H1 (cell line): ENCODE measurements around the gene PPARA. TPM values are rescaled to one million over a fixed set of nuclear protein-coding genes. Genes with fewer than 3 reads are reported as not detected.

Experiments
- CTCF ChIA-PET: fragments of 300-600 bp; sonication (Branson Sonifier 250); formaldehyde crosslinking; loops from one replicate; lab custom pipeline; 2021; ENCODE audit not compliant: partially characterized antibody; lab: Charles Lee
- POLR2A ChIA-PET: fragments of 300-600 bp; sonication (Branson Sonifier 250); formaldehyde crosslinking; loops from one replicate; lab custom pipeline; 2021; ENCODE audit warnings: inconsistent platforms; ENCODE audit not compliant: partially characterized antibody; lab: Charles Lee
- DNase-seq, 2 experiments: peaks; one replicate each; pipeline versions ENCODE4 v3.0.0 to v3.0.0-alpha.2; 2010 to 2022; ENCODE audit warnings: low spot score in 2 of 2, low read depth in 1 of 2, mixed read lengths in 1 of 2
- FAIRE-seq: peaks from 2 replicates; lab custom pipeline; 2011; peaks lifted over from hg19 to GRCh38; lab: Jason Lieb, UNC
- H2AFZ ChIP-seq: 2 replicates; pipeline ENCODE4 v1.8.1; 2012; ENCODE audit warnings: low read length, inconsistent platforms
- H2AK5ac ChIP-seq: 2 replicates; pipeline ENCODE4 v1.6.1; 2013; ENCODE audit warnings: low read depth, low read length
- H2BK120ac ChIP-seq: replicated peaks from 2 replicates; pipeline ENCODE3; 2013; ENCODE audit warnings: low read depth, low read length, inconsistent platforms
- H2BK12ac ChIP-seq: 2 replicates; pipeline ENCODE4 v1.6.1; 2013; ENCODE audit warnings: low read depth, low read length
- H2BK15ac ChIP-seq: 2 replicates; pipeline ENCODE4 v1.6.1; 2013; ENCODE audit warnings: low read length
- H2BK20ac ChIP-seq: 2 replicates; pipeline ENCODE4 v1.6.1; 2013; ENCODE audit warnings: low read length
- H2BK5ac ChIP-seq: 2 replicates; pipeline ENCODE4 v1.6.1; 2013; ENCODE audit warnings: low read depth, low read length
- H3K14ac ChIP-seq: 2 replicates; pipeline ENCODE4 v1.6.1; 2013; ENCODE audit warnings: inconsistent platforms; ENCODE audit not compliant: insufficient read length
- H3K18ac ChIP-seq: 2 replicates; pipeline ENCODE4 v1.6.1; 2013; ENCODE audit warnings: low read length; ENCODE audit errors: extremely low read depth
- H3K23ac ChIP-seq: 2 replicates; pipeline ENCODE4 v1.6.1; 2013; ENCODE audit warnings: inconsistent platforms; ENCODE audit not compliant: insufficient read length
- H3K23me2 ChIP-seq: 2 replicates; pipeline ENCODE4 v1.6.1; 2013; ENCODE audit warnings: low read depth, low read length
- H3K27ac ChIP-seq: 2 replicates; pipeline ENCODE4 v1.6.1; 2011; ENCODE audit warnings: low read depth, low read length, inconsistent platforms
- H3K27me3 ChIP-seq, 4 experiments: replicated peaks in 1 of 4; 1 replicate in 1 of 4; 2 replicates in 3 of 4; pipeline versions ENCODE4 v1.6.1 to v1.8.1; 2011 to 2013; ENCODE audit warnings: low read length in 3 of 4, mild to moderate bottlenecking in 3 of 4, inconsistent platforms in 2 of 4, mixed read lengths in 2 of 4, moderate library complexity in 1 of 4; ENCODE audit not compliant: control insufficient read depth in 3 of 4, insufficient read depth in 3 of 4; ENCODE audit errors: extremely low read depth in 1 of 4
- H3K36me3 ChIP-seq, 4 experiments: 2 replicates each; pipeline versions ENCODE4 v1.6.1 to v1.8.1; 2011 to 2013; ENCODE audit warnings: mild to moderate bottlenecking in 4 of 4, low read length in 3 of 4, moderate library complexity in 2 of 4, control low read depth in 1 of 4, inconsistent platforms in 1 of 4; ENCODE audit not compliant: insufficient read depth in 4 of 4, control insufficient read depth in 2 of 4
- H3K4ac ChIP-seq: replicated peaks from 2 replicates; pipeline ENCODE3; 2013; ENCODE audit warnings: low read length, low read depth, mixed read lengths, inconsistent platforms; ENCODE audit not compliant: insufficient read length
- H3K4me1 ChIP-seq, 4 experiments: replicated peaks in 1 of 4; 1 replicate in 1 of 4; 2 replicates in 3 of 4; pipeline versions ENCODE4 v1.6.1 to v1.8.1; 2011 to 2013; ENCODE audit warnings: low read length in 3 of 4, inconsistent platforms in 2 of 4, mixed read lengths in 1 of 4; ENCODE audit not compliant: insufficient read depth in 4 of 4, control insufficient read depth in 3 of 4
- H3K4me2 ChIP-seq, 2 experiments: 2 replicates each; pipeline versions ENCODE4 v1.6.1 to v1.8.1; 2011 to 2013; ENCODE audit warnings: low read depth in 2 of 2, low read length in 2 of 2, control low read depth in 1 of 2, inconsistent platforms in 1 of 2, mild to moderate bottlenecking in 1 of 2; ENCODE audit not compliant: insufficient read depth in 1 of 2
- H3K4me3 ChIP-seq, 4 experiments: fragments of 200-600, 300-600 bp in 1 of 4; sonication (generic), shearing (Covaris generic), sonication (Bioruptor Twin) in 1 of 4; 2 replicates each; pipeline versions ENCODE4 v1.5.1 to v1.8.1; 2011 to 2016; ENCODE audit warnings: low read length in 4 of 4, low read depth in 3 of 4, control low read depth in 2 of 4, inconsistent platforms in 2 of 4, mild to moderate bottlenecking in 2 of 4, mixed read lengths in 1 of 4, moderate library complexity in 1 of 4; ENCODE audit not compliant: insufficient read depth in 2 of 4; ENCODE audit errors: extremely low read depth in 1 of 4
- H3K56ac ChIP-seq: replicated peaks from 2 replicates; pipeline ENCODE3; 2013; ENCODE audit warnings: low read depth, mild to moderate bottlenecking, mixed read lengths, low read length, inconsistent platforms; ENCODE audit not compliant: insufficient read length
- H3K79me1 ChIP-seq: 2 replicates; pipeline ENCODE4 v1.6.1; 2013; ENCODE audit warnings: low read depth, low read length, control low read depth
- H3K79me2 ChIP-seq, 2 experiments: 2 replicates each; pipeline versions ENCODE4 v1.6.1 to v1.8.1; 2012 to 2013; ENCODE audit warnings: low read length in 2 of 2, mild to moderate bottlenecking in 2 of 2, inconsistent platforms in 1 of 2; ENCODE audit not compliant: insufficient read depth in 2 of 2, control insufficient read depth in 1 of 2
- H3K9ac ChIP-seq, 4 experiments: replicated peaks in 1 of 4; 1 replicate in 1 of 4; 2 replicates in 3 of 4; pipeline versions ENCODE4 v1.6.1 to v1.8.1; 2011 to 2013; ENCODE audit warnings: low read depth in 3 of 4, low read length in 3 of 4, control low read depth in 2 of 4, mild to moderate bottlenecking in 2 of 4, moderate library complexity in 2 of 4, inconsistent platforms in 1 of 4; ENCODE audit errors: extremely low read depth in 1 of 4
- H3K9me3 ChIP-seq, 2 experiments: 2 replicates each; pipeline versions ENCODE4 v1.6.1 to v1.8.1; 2012 to 2013; ENCODE audit warnings: mild to moderate bottlenecking in 2 of 2, moderate library complexity in 2 of 2, control low read depth in 1 of 2, inconsistent platforms in 1 of 2, low read depth in 1 of 2, low read length in 1 of 2, mixed read lengths in 1 of 2; ENCODE audit not compliant: insufficient read depth in 2 of 2
- H4K20me1 ChIP-seq, 2 experiments: replicated peaks in 1 of 2; 2 replicates each; pipeline versions ENCODE3 to v1.8.1; 2011 to 2013; ENCODE audit warnings: inconsistent platforms in 2 of 2, low read length in 2 of 2, mild to moderate bottlenecking in 1 of 2; ENCODE audit not compliant: insufficient read depth in 2 of 2, control insufficient read depth in 1 of 2
- H4K5ac ChIP-seq: 2 replicates; pipeline ENCODE4 v1.6.1; 2013; ENCODE audit warnings: low read length, low read depth, mixed read lengths, inconsistent platforms; ENCODE audit not compliant: insufficient read length
- H4K8ac ChIP-seq: 2 replicates; pipeline ENCODE4 v1.8.0; 2013; ENCODE audit warnings: mild to moderate bottlenecking, moderate library complexity, low read length, inconsistent platforms; ENCODE audit not compliant: insufficient read depth; ENCODE audit errors: extremely low read depth
- H4K91ac ChIP-seq: replicated peaks from 2 replicates; pipeline ENCODE3; 2013; ENCODE audit warnings: low read length, mixed read lengths, inconsistent platforms; ENCODE audit not compliant: insufficient read length
- BACH1 ChIP-seq: IDR thresholded peaks from 2 replicates; pipeline ENCODE4 v1.6.1; 2012; ENCODE audit warnings: low read length, improper control_type of control experiment
- BCL11A ChIP-seq, 2 experiments: IDR thresholded peaks; one replicate each; pipeline ENCODE4 v1.6.1; 2011; ENCODE audit warnings: low read depth in 2 of 2, low read length in 2 of 2, mild to moderate bottlenecking in 2 of 2
- FOSL1 ChIP-seq: IDR thresholded peaks from 2 replicates; pipeline ENCODE4 v1.6.1; 2011; ENCODE audit warnings: mild to moderate bottlenecking, low read depth, low read length, moderate library complexity; ENCODE audit not compliant: insufficient read depth
- GTF2F1 ChIP-seq: IDR thresholded peaks from 2 replicates; pipeline ENCODE4 v1.6.1; 2012; ENCODE audit warnings: low read depth, low read length, improper control_type of control experiment, borderline replicate concordance
- HDAC6 ChIP-seq: IDR thresholded peaks from one replicate; pipeline ENCODE4 v1.7.1; 2012; ENCODE audit warnings: low read depth, mild to moderate bottlenecking, inconsistent platforms, low read length, moderate library complexity
- KDM5A ChIP-seq: fragments of 200-600 bp; IDR thresholded peaks from 2 replicates; pipeline ENCODE4 v1.7.1; 2012; ENCODE audit warnings: mild to moderate bottlenecking, low read length, inconsistent platforms, mixed read lengths
- MAX ChIP-seq: IDR thresholded peaks from 2 replicates; pipeline ENCODE4 v1.6.1; 2012; ENCODE audit warnings: inconsistent platforms
- RFX5 ChIP-seq: IDR thresholded peaks from 2 replicates; pipeline ENCODE4 v1.6.1; 2011; ENCODE audit warnings: low read depth, low read length, improper control_type of control experiment, borderline replicate concordance
- SAP30 ChIP-seq: fragments of 300-600 bp; sonication (generic); IDR thresholded peaks from 2 replicates; pipeline ENCODE4 v1.7.1; 2012; ENCODE audit warnings: low read length, moderate library complexity, mild to moderate bottlenecking, inconsistent platforms; ENCODE audit not compliant: insufficient read depth, insufficient replicate concordance
- TAF1 ChIP-seq: IDR thresholded peaks from 2 replicates; pipeline ENCODE4 v1.6.1; 2011; ENCODE audit warnings: mild to moderate bottlenecking, low read depth, low read length
- TAF7 ChIP-seq: optimal IDR thresholded peaks from 2 replicates; pipeline ENCODE3; 2011; ENCODE audit warnings: low read depth, mild to moderate bottlenecking, inconsistent platforms, low read length, moderate library complexity, borderline replicate concordance
- YY1 ChIP-seq: IDR thresholded peaks from 2 replicates; pipeline ENCODE4 v1.6.1; 2011; ENCODE audit warnings: low read depth, mild to moderate bottlenecking, low read length
- WGBS, 2 experiments: shearing (Covaris generic) in 1 of 2; methylation state at CpG; one replicate each; pipeline versions ENCODE4 v1.1.6 to v1.1.7; 2013 to 2015; ENCODE audit warnings: low lambda C conversion rate in 2 of 2, mixed read lengths in 2 of 2, inconsistent platforms in 1 of 2, low coverage in 1 of 2, missing lambda C conversion rate in 1 of 2; ENCODE audit not compliant: insufficient replicate concordance in 2 of 2, insufficient coverage in 1 of 2, insufficient read length in 1 of 2; ENCODE audit errors: extremely low coverage in 1 of 2, missing lambda C conversion rate in 1 of 2; 5-methylcytosine and 5-hydroxymethylcytosine counted together
- polyA plus RNA-seq, 7 experiments: library from polyadenylated mRNA; depleted of rRNA in 3 of 7; stranded (reverse) in 5 of 7; unstranded in 2 of 7; fragments of >200 nt in 5 of 7; fragments of 200-250 nt in 2 of 7; gene quantifications; 1 replicate in 5 of 7; 2 replicates in 1 of 7; 4 replicates in 1 of 7; pipeline versions ENCODE4 v1.2.1 to v1.2.3, GENCODE V29; 2011 to 2013; ENCODE audit warnings: missing spikeins in 2 of 7, mixed read lengths in 2 of 7
- total RNA-seq: library from RNA; stranded (reverse); fragmentation: NEBNext Ultra II Directional; extraction: Animal tissue kit (Norgen Biotek cat#: 25700); gene quantifications from 2 replicates; pipeline ENCODE4 v1.2.1, GENCODE V29; 2021
- TF ChIP-seq, protein P1 (sequence below): IDR thresholded peaks from 2 replicates; pipeline ENCODE4 v1.6.1; 2012; ENCODE audit warnings: low read length, inconsistent platforms

The PPARA gene
- total and polyA plus RNA-seq, 2 of the 8 experiments (the other 6 are each of a cell fraction or from before 2014, with no cell fraction given), result 3.1 to 8.2 TPM

DNA sequence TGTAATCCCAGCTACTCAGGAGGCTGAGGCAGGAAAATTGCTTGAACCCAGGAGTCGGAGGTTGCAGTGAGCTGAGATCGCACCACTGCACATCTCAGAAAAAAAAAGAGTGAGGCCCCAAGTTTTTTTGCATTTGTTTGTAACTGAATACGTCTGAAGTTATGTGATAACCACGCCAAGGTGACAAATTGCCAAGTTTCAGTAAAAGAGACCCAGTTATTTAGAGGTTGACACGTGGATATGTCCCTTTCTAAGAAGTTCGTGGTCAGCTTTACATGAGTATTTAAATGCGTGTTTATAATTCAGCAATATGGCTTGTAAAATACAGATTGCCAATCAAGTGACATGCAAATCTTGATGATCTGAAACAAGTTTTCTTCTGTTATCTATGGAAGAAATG is 8.0 kb downstream of the PPARA start:
- no peaks in the 10 kb centered on the region for H3K23me2 ChIP-seq
- H3K4me1 ChIP-seq, result no peaks in the 10 kb centered on the region
- no peak overlapping the region for H3K4ac ChIP-seq
- ChIA-PET CTCF (interaction anchor here (1.2 kb wide), 1 partner anchor 87 kb away, joined by 3 read pairs; no protein-coding TSS in a partner anchor), POLR2A (no interaction called here)
- no peak overlapping the region for H3K56ac ChIP-seq
- H4K8ac ChIP-seq, result no peak overlapping the region
- peaks cover 1 to 3% of the 10 kb centered on the region in 2 experiments for H4K20me1 ChIP-seq
- no peak overlapping the region for H3K27ac ChIP-seq
- FAIRE-seq (no peak), DNase-seq (no peak)
- no peaks in the 10 kb centered on the region for H3K36me3 ChIP-seq
- H2BK5ac ChIP-seq, result no peak overlapping the region
- no peak overlapping the region for H4K5ac ChIP-seq
- no peak overlapping the region for H3K4me3 ChIP-seq
- H2BK15ac ChIP-seq, result no peak overlapping the region
- H4K91ac ChIP-seq, result no peak overlapping the region
- no peak overlapping the region for H3K18ac ChIP-seq
- no peak overlapping the region for H2AFZ ChIP-seq
- no peak overlapping the region for H3K14ac ChIP-seq
- H3K9ac ChIP-seq, result no peak overlapping the region
- H2AK5ac ChIP-seq, result no peak overlapping the region
- H3K79me1 ChIP-seq, result no peaks in the 10 kb centered on the region
- H3K9me3 ChIP-seq, result no peaks in the 10 kb centered on the region
- H2BK12ac ChIP-seq, result no peak overlapping the region
- peaks cover 0 to 2% (median 0%) of the 10 kb centered on the region in 4 experiments; a peak in 1 of 7 replicates for H3K27me3 ChIP-seq
- no peaks in the 10 kb centered on the region for H3K79me2 ChIP-seq
- H3K4me2 ChIP-seq, result no peak overlapping the region
- H3K23ac ChIP-seq, result no peak overlapping the region
- no peak overlapping the region for H2BK120ac ChIP-seq
- 84% methylated on average over 7 of the region's 7 CpGs; no CpG with 5 or more reads in 1 of the 2 experiments for WGBS, 2 experiments
- no peak overlapping the region for H2BK20ac ChIP-seq
- TF ChIP-seq BCL11A (IDR thresholded peaks at IDR 0.05; ENCODE audit: low read depth in 2 of 2, low read length in 2 of 2), result no peak
- TF ChIP-seq RFX5, result no peak
- no peak for TF ChIP-seq GTF2F1
- no peak for TF ChIP-seq KDM5A
- TF ChIP-seq TAF1, result no peak
- TF ChIP-seq, protein P1, sequence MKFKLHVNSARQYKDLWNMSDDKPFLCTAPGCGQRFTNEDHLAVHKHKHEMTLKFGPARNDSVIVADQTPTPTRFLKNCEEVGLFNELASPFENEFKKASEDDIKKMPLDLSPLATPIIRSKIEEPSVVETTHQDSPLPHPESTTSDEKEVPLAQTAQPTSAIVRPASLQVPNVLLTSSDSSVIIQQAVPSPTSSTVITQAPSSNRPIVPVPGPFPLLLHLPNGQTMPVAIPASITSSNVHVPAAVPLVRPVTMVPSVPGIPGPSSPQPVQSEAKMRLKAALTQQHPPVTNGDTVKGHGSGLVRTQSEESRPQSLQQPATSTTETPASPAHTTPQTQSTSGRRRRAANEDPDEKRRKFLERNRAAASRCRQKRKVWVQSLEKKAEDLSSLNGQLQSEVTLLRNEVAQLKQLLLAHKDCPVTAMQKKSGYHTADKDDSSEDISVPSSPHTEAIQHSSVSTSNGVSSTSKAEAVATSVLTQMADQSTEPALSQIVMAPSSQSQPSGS, result no peak
- no peak for TF ChIP-seq TAF7
- no peak for TF ChIP-seq HDAC6
- no peak for TF ChIP-seq BACH1
- TF ChIP-seq YY1, result no peak
- no peak for TF ChIP-seq MAX
- TF ChIP-seq FOSL1, result no peak
- TF ChIP-seq SAP30, result no peak
